ENCODE results near the gene GNPTG. TPM values are rescaled to one million over a fixed set of nuclear protein-coding genes. Genes with fewer than 3 reads are reported as not detected.

Gene GNPTG
- total and polyA plus RNA-seq, 2 of the 8 experiments (the other 6 are each of a cell fraction or from before 2014, with no cell fraction given): 26.2 to 51.2 TPM

DNA sequence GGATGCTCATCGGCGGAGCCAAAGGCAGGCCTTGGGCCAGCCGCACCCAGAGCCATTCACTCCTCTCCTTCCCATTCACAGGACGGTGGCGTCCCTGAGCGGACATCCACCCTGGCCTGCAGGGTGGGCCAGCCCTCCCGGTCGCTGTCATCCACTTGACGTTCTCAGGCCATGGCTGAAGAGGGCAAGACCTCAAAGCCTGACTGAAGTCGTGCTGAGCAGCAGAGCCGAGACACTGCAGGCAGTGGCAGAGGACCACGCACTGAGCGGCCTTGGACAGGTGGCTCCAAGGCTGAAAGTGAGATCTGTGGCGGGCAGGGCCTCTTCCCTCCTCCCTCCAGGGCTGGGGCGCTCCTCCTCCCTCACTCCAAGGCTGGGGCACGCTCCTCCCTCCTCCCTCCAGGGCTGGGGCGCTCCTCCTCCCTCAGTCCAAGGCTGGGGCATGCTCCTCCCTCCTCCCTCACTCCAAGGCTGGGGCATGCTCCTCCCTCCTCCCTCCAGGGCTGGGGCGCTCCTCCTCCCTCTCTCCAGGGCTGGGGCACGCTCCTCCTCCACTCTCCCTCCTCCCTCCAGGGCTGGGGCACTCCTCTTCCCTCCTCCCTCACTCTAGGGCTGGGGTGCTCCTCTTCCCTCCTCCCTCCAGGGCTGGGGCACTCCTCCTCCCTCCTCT lies 24.1 kb downstream of the GNPTG start:
- no peak overlapping the region for H3K27ac ChIP-seq (ENCODE audit: low read depth, low read length)
- H3K56ac ChIP-seq (replicated peaks; ENCODE audit: insufficient read length, low read depth, low read length): no peak overlapping the region
- H4K91ac ChIP-seq (replicated peaks; ENCODE audit: insufficient read length, low read length): no peak overlapping the region
- ChIA-PET CTCF (ENCODE audit: partially characterized antibody) (interaction anchor here (1.1 kb wide), 1 partner anchor 15 kb away, joined by 3 read pairs; no protein-coding TSS in a partner anchor), POLR2A (ENCODE audit: partially characterized antibody) (interaction anchor here (1.8 to 4.8 kb wide), 2 partner anchors 11 kb away, joined by 10 to 44 read pairs; no protein-coding TSS in a partner anchor)
- TF ChIP-seq EZH2 (IDR thresholded peaks at IDR 0.05; ENCODE audit: low read depth, low read length, severe bottlenecking) (no peak), POLR2AphosphoS5 (IDR thresholded peaks at IDR 0.05; ENCODE audit: low read depth, low read length) (peak; percentile 16; the same call in 1 of the 2 replicates)
- H3K4me2 ChIP-seq (ENCODE audit: insufficient read depth in 1 of 2, low read depth in 2 of 2, low read length in 2 of 2): no peak overlapping the region
- H2AK5ac ChIP-seq (ENCODE audit: low read depth, low read length): no peak overlapping the region
- no peaks in the 10 kb centered on the region for H3K9me3 ChIP-seq (ENCODE audit: insufficient read depth in 2 of 2, low read depth in 1 of 2, low read length in 1 of 2)
- H2AFZ ChIP-seq (ENCODE audit: low read length): no peak overlapping the region
- no peak overlapping the region for H3K23ac ChIP-seq (ENCODE audit: insufficient read length)
- no peak overlapping the region for H2BK12ac ChIP-seq (ENCODE audit: low read depth, low read length)
- no peaks in the 10 kb centered on the region for H3K27me3 ChIP-seq (replicated peaks in 1 of 4; ENCODE audit: control insufficient read depth in 3 of 4, extremely low read depth in 1 of 4, insufficient read depth in 3 of 4, low read length in 3 of 4)
- H4K5ac ChIP-seq (ENCODE audit: insufficient read length, low read depth, low read length): no peak overlapping the region
- H3K23me2 ChIP-seq (ENCODE audit: low read depth, low read length): peaks cover 12% of the 10 kb centered on the region
- FAIRE-seq: no peak
- no peak overlapping the region for H2BK20ac ChIP-seq (ENCODE audit: low read length)
- no peak overlapping the region for H3K4me3 ChIP-seq (ENCODE audit: extremely low read depth in 1 of 4, insufficient read depth in 2 of 4, low read depth in 3 of 4, low read length in 4 of 4)
- H3K36me3 ChIP-seq (ENCODE audit: control insufficient read depth in 2 of 4, insufficient read depth in 4 of 4, low read length in 3 of 4): peaks cover 0 to 11% (median 0%) of the 10 kb centered on the region in 4 experiments; a peak in 1 of 8 replicates
- H3K18ac ChIP-seq (ENCODE audit: extremely low read depth, low read length): no peak overlapping the region
- no peak for DNase-seq (ENCODE audit: low read depth in 1 of 2, low spot score in 2 of 2)
- peaks cover 3 to 23% of the 10 kb centered on the region in 2 experiments for H4K20me1 ChIP-seq (replicated peaks in 1 of 2; ENCODE audit: control insufficient read depth in 1 of 2, insufficient read depth in 2 of 2, low read length in 2 of 2)
- H2BK120ac ChIP-seq (replicated peaks; ENCODE audit: low read depth, low read length): no peak overlapping the region
- peaks cover 4 to 19% of the 10 kb centered on the region in 2 experiments; a peak in 2 of 4 replicates for H3K79me2 ChIP-seq (ENCODE audit: control insufficient read depth in 1 of 2, insufficient read depth in 2 of 2, low read length in 2 of 2)
- H3K4me1 ChIP-seq (replicated peaks in 1 of 4; ENCODE audit: control insufficient read depth in 3 of 4, insufficient read depth in 4 of 4, low read length in 3 of 4): peaks cover 0 to 16% (median 10%) of the 10 kb centered on the region in 4 experiments; a peak in 5 of 7 replicates
- H4K8ac ChIP-seq (ENCODE audit: extremely low read depth, insufficient read depth, low read length): no peak overlapping the region
- H3K79me1 ChIP-seq (ENCODE audit: low read depth, low read length): peaks cover 9% of the 10 kb centered on the region
- H2BK15ac ChIP-seq (ENCODE audit: low read length): no peak overlapping the region
- H3K14ac ChIP-seq (ENCODE audit: insufficient read length): no peak overlapping the region
- no peak overlapping the region for H3K9ac ChIP-seq (replicated peaks in 1 of 4; ENCODE audit: extremely low read depth in 1 of 4, low read depth in 3 of 4, low read length in 3 of 4)
- 89% methylated on average over 17 of the region's 19 CpGs; no CpG with 5 or more reads in 1 of the 2 experiments for WGBS, 2 experiments (ENCODE audit: extremely low coverage in 1 of 2, insufficient coverage in 1 of 2, insufficient read length in 1 of 2, insufficient replicate concordance in 2 of 2, low coverage in 1 of 2, low lambda C conversion rate in 2 of 2, missing lambda C conversion rate in 1 of 2)
- H2BK5ac ChIP-seq (ENCODE audit: low read depth, low read length): no peak overlapping the region; the same call in 1 of the 2 replicates
- H3K4ac ChIP-seq (replicated peaks; ENCODE audit: insufficient read length, low read depth, low read length): no peak overlapping the region
